Panc1 (cell line): Measurements from ENCODE around the gene ARHGAP6. TPM values are rescaled to one million over a fixed set of nuclear protein-coding genes. Genes with fewer than 3 reads are reported as not detected.

Experiments
- ATAC-seq: fragments of 200-7000 bp; cut with Tn5 transposase; 2 replicates; pipeline ENCODE4 v1.9.1; 2020; ENCODE audit warnings: mild to moderate bottlenecking, moderate library complexity
- BruUV-seq: library from RNA; stranded (reverse); fragments of 400-500 nt; replicated peaks from 2 replicates; lab custom pipeline; 2021; lab: Mats Ljungman, UMichigan
- CTCF ChIA-PET: fragments of 300-600 bp; sonication (Branson Sonifier 250); formaldehyde crosslinking; loops from one replicate; lab custom pipeline; 2022; ENCODE audit warnings: antibody characterized with exemption; lab: Charles Lee
- POLR2A ChIA-PET: fragments of 300-600 bp; sonication (Branson Sonifier 250); formaldehyde crosslinking; loops from one replicate; lab custom pipeline; 2022; ENCODE audit warnings: antibody characterized with exemption; lab: Charles Lee
- DNase-seq: peaks from one replicate; pipeline ENCODE4 v3.0.0-alpha.2; 2010; ENCODE audit warnings: low read depth, low spot score
- H3K27ac ChIP-seq: 2 replicates; pipeline ENCODE4 v1.5.1; 2011; ENCODE audit warnings: mild to moderate bottlenecking, low read length, inconsistent platforms
- H3K27me3 ChIP-seq: fragments of 200-500 bp; sonication (Bioruptor generic); 2 replicates; pipeline ENCODE4 v1.6.0; 2014; ENCODE audit warnings: low read length, inconsistent platforms; ENCODE audit not compliant: control insufficient read depth, insufficient read depth
- H3K36me3 ChIP-seq: fragments of 200-500 bp; sonication (Bioruptor generic); 2 replicates; pipeline ENCODE4 v1.5.1; 2014; ENCODE audit warnings: inconsistent platforms, mild to moderate bottlenecking, low read length, moderate library complexity; ENCODE audit not compliant: control insufficient read depth, insufficient read depth
- H3K4me1 ChIP-seq: 2 replicates; pipeline ENCODE4 v1.5.1; 2011; ENCODE audit warnings: inconsistent platforms, mild to moderate bottlenecking, low read length, moderate library complexity; ENCODE audit not compliant: control insufficient read depth, insufficient read depth
- H3K4me3 ChIP-seq, 2 experiments: 2 replicates each; pipeline ENCODE4 v1.5.1; 2011 to 2012; ENCODE audit warnings: low read depth in 2 of 2, low read length in 2 of 2, mild to moderate bottlenecking in 2 of 2, inconsistent platforms in 1 of 2, moderate library complexity in 1 of 2
- H3K9me3 ChIP-seq: fragments of 200-500 bp; sonication (Bioruptor generic); 2 replicates; pipeline ENCODE4 v1.5.1; 2014; ENCODE audit warnings: low read depth, mild to moderate bottlenecking, inconsistent platforms, low read length, moderate library complexity; ENCODE audit not compliant: control insufficient read depth, insufficient read depth
- CTCF ChIP-seq: fragments of 450-650 bp; IDR thresholded peaks from 2 replicates; pipeline ENCODE4 v1.5.1; 2017; ENCODE audit warnings: mild to moderate bottlenecking
- POLR2AphosphoS5 ChIP-seq: IDR thresholded peaks from 2 replicates; pipeline ENCODE4 v1.6.1; 2012; ENCODE audit warnings: mild to moderate bottlenecking, low read depth, low read length, moderate library complexity
- SIN3A ChIP-seq: IDR thresholded peaks from 2 replicates; pipeline ENCODE4 v1.6.1; 2012; ENCODE audit warnings: low read depth, mild to moderate bottlenecking, low read length, moderate library complexity, borderline replicate concordance; ENCODE audit not compliant: insufficient read depth
- TCF7L2 ChIP-seq: IDR thresholded peaks from 2 replicates; pipeline ENCODE4 v1.6.1; 2011; ENCODE audit warnings: mild to moderate bottlenecking, low read depth, low read length, inconsistent platforms
- in situ Hi-C: cut with HindIII; loops from 2 replicates; pipeline ENCODE4 v1.10.0; 2016; ENCODE audit warnings: low sequenced_read_pairs, low pct_unique_long_range_greater_than_20kb
- intact Hi-C: fragments of 100-400 bp; cut with micrococcal nuclease; formaldehyde crosslinking; loops from one replicate; pipeline ENCODE4 v1.10.0; 2022; ENCODE audit not compliant: unreplicated experiment
- total RNA-seq: library from RNA; stranded (reverse); gene quantifications from one replicate; pipeline ENCODE4 v1.2.1, GENCODE V29; 2021; ENCODE audit not compliant: unreplicated experiment
- TF ChIP-seq, protein P1 (sequence below), 2 experiments: IDR thresholded peaks; 2 replicates each; pipeline ENCODE4 v1.6.1; 2011 to 2012; ENCODE audit warnings: low read depth in 2 of 2, control low read depth in 1 of 2, low read length in 1 of 2, mild to moderate bottlenecking in 1 of 2, moderate library complexity in 1 of 2; ENCODE audit not compliant: insufficient read depth in 1 of 2

The ARHGAP6 gene
- total RNA-seq, 1 experiment from 2014 or later = 0.13 TPM

- Histone ChIP-seq H3K27me3 (no peaks in the 10 kb centered on the region), H3K4me1 (no peaks in the 10 kb centered on the region), H3K36me3 (no peaks in the 10 kb centered on the region), H3K27ac (no peak overlapping the region), H3K9me3 (no peaks in the 10 kb centered on the region), H3K4me3 (no peak overlapping the region)
- DNase-seq = no peak
- no TSS peak for BruUV-seq
- ChIA-PET CTCF (no interaction called here), POLR2A (no interaction called here)
- intact Hi-C loops (no loop called here), in situ Hi-C loops (no loop called here)
- ATAC-seq = no peak
- no peak for TF ChIP-seq CTCF
- no peak for TF ChIP-seq TCF7L2
- no peak for TF ChIP-seq POLR2AphosphoS5
- TF ChIP-seq, protein P1, sequence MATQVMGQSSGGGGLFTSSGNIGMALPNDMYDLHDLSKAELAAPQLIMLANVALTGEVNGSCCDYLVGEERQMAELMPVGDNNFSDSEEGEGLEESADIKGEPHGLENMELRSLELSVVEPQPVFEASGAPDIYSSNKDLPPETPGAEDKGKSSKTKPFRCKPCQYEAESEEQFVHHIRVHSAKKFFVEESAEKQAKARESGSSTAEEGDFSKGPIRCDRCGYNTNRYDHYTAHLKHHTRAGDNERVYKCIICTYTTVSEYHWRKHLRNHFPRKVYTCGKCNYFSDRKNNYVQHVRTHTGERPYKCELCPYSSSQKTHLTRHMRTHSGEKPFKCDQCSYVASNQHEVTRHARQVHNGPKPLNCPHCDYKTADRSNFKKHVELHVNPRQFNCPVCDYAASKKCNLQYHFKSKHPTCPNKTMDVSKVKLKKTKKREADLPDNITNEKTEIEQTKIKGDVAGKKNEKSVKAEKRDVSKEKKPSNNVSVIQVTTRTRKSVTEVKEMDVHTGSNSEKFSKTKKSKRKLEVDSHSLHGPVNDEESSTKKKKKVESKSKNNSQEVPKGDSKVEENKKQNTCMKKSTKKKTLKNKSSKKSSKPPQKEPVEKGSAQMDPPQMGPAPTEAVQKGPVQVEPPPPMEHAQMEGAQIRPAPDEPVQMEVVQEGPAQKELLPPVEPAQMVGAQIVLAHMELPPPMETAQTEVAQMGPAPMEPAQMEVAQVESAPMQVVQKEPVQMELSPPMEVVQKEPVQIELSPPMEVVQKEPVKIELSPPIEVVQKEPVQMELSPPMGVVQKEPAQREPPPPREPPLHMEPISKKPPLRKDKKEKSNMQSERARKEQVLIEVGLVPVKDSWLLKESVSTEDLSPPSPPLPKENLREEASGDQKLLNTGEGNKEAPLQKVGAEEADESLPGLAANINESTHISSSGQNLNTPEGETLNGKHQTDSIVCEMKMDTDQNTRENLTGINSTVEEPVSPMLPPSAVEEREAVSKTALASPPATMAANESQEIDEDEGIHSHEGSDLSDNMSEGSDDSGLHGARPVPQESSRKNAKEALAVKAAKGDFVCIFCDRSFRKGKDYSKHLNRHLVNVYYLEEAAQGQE (IDR thresholded peaks at IDR 0.05; ENCODE audit: insufficient read depth in 1 of 2, low read depth in 2 of 2, low read length in 1 of 2) = no peak
- TF ChIP-seq SIN3A = no peak
Measured at GRCh38 chrX:11465648-11466411, 199.9 kb downstream of the ARHGAP6 start.

- no peaks in the 10 kb centered on the region for H3K36me3 ChIP-seq
- no TSS peak for BruUV-seq
- H3K9me3 ChIP-seq = no peaks in the 10 kb centered on the region
- in situ Hi-C loops (no loop called here), intact Hi-C loops (no loop called here)
- no peaks in the 10 kb centered on the region for H3K4me1 ChIP-seq
- ATAC-seq (no peak), DNase-seq (no peak)
- ChIA-PET CTCF (no interaction called here), POLR2A (no interaction called here)
- TF ChIP-seq CTCF (no peak), SIN3A (no peak), TCF7L2 (no peak), POLR2AphosphoS5 (no peak)
- TF ChIP-seq, protein P1 (IDR thresholded peaks at IDR 0.05; ENCODE audit: insufficient read depth in 1 of 2, low read depth in 2 of 2, low read length in 1 of 2) = no peak
- no peak overlapping the region for H3K27ac ChIP-seq
- no peaks in the 10 kb centered on the region for H3K27me3 ChIP-seq
- H3K4me3 ChIP-seq = no peak overlapping the region
Measured at GRCh38 chrX:11464836-11465463, 200.8 kb downstream of the ARHGAP6 start.
